Measurements from ENCODE around the gene PMEL. TPM values are rescaled to one million over a fixed set of nuclear protein-coding genes. Genes with fewer than 3 reads are reported as not detected.

The PMEL gene
- total and polyA plus RNA-seq, 8 donors: 1.2 to 3.5 (median 2.2) TPM

- ATAC-seq: no peak
- no peak for DNase-seq
- H3K4me3 ChIP-seq: no peak overlapping the region
- 90 to 93% methylated on average over 8 of the region's 8 CpGs for WGBS, 2 donors
- TF ChIP-seq CTCF (IDR thresholded peaks at IDR 0.05): no peak
- H3K27ac ChIP-seq: no peak overlapping the region
- no peaks in the 10 kb centered on the region for H3K36me3 ChIP-seq
- no peaks in the 10 kb centered on the region for H3K27me3 ChIP-seq
- intact Hi-C loops (cut with DNase I): loop anchor here in 1 of 3 donors (10.0 kb wide), 1 partner anchor 194 kb away; the partner anchor contains the start of gene GDF11
- no peak for FAIRE-seq
- no peaks in the 10 kb centered on the region for H3K9me3 ChIP-seq
- H3K4me1 ChIP-seq: peaks cover 0 to 6% (median 5%) of the 10 kb centered on the region in 3 donors
These were observed 26.9 kb downstream of the PMEL start for GRCh38 chr12:55938826-55939501.

GRCh38 chr12:55937981-55938380 is 27.9 kb downstream of the PMEL start:
- no peak for TF ChIP-seq CTCF (IDR thresholded peaks at IDR 0.05)
- H3K27me3 ChIP-seq: no peaks in the 10 kb centered on the region
- ATAC-seq (no peak), FAIRE-seq (no peak), DNase-seq (no peak)
- intact Hi-C loops (cut with DNase I): loop anchor here in 1 of 3 donors (10.0 kb wide), 1 partner anchor 193 kb away; the partner anchor contains the start of gene GDF11
- H3K9me3 ChIP-seq: no peaks in the 10 kb centered on the region
- WGBS, 2 donors: 79 to 81% methylated on average over 2 of the region's 2 CpGs
- no peaks in the 10 kb centered on the region for H3K36me3 ChIP-seq
- H3K4me3 ChIP-seq: no peak overlapping the region
- H3K27ac ChIP-seq: no peak overlapping the region
- peaks cover 5 to 12% (median 8%) of the 10 kb centered on the region in 3 donors for H3K4me1 ChIP-seq

- intact Hi-C loops (cut with DNase I): loop anchor here in 1 of 3 donors (10.0 kb wide), 1 partner anchor 191 kb away; the partner anchor contains the start of gene GDF11
- TF ChIP-seq CTCF (IDR thresholded peaks at IDR 0.05): no peak
- DNase-seq (peak in 3 of 6 donors; percentile 40 to 66 (median 59)), ATAC-seq (no peak), FAIRE-seq (no peak)
- Histone ChIP-seq H3K9me3 (no peaks in the 10 kb centered on the region), H3K4me1 (peaks cover 11 to 18% (median 17%) of the 10 kb centered on the region in 3 donors), H3K4me3 (no peak overlapping the region), H3K27ac (no peak overlapping the region), H3K36me3 (no peaks in the 10 kb centered on the region), H3K27me3 (no peaks in the 10 kb centered on the region)
- 84 to 85% methylated on average over 26 of the region's 26 CpGs for WGBS, 2 donors
These were observed 30.1 kb downstream of the PMEL start for GRCh38 chr12:55935738-55936151.

GRCh38 chr12:55934773-55935172 is 31.1 kb downstream of the PMEL start:
- H3K4me1 ChIP-seq: peaks cover 13 to 21% (median 19%) of the 10 kb centered on the region in 3 donors
- no peaks in the 10 kb centered on the region for H3K27me3 ChIP-seq
- no peak overlapping the region for H3K4me3 ChIP-seq
- H3K9me3 ChIP-seq: no peaks in the 10 kb centered on the region
- H3K27ac ChIP-seq: no peak overlapping the region
- intact Hi-C loops (cut with DNase I): loop anchor here in 1 of 3 donors (10.0 kb wide), 1 partner anchor 190 kb away; the partner anchor contains the start of gene GDF11
- no peak for FAIRE-seq
- ATAC-seq: no peak
- DNase-seq: no peak
- WGBS, 2 donors: 88 to 91% methylated on average over 1 of the region's 1 CpG
- no peaks in the 10 kb centered on the region for H3K36me3 ChIP-seq
- no peak for TF ChIP-seq CTCF (IDR thresholded peaks at IDR 0.05)

Measured in pancreas (tissue), 10 donors.